ENCODE results near the gene ZNF497. TPM values are rescaled to one million over a fixed set of nuclear protein-coding genes. Genes with fewer than 3 reads are reported as not detected.

ZNF497 gene
- total and polyA plus RNA-seq, 9 of the 15 experiments (the other 6 are each of a cell fraction or from before 2014, with no cell fraction given) = 0.06 to 0.98 (median 0.44) TPM; not detected in 1

DNA sequence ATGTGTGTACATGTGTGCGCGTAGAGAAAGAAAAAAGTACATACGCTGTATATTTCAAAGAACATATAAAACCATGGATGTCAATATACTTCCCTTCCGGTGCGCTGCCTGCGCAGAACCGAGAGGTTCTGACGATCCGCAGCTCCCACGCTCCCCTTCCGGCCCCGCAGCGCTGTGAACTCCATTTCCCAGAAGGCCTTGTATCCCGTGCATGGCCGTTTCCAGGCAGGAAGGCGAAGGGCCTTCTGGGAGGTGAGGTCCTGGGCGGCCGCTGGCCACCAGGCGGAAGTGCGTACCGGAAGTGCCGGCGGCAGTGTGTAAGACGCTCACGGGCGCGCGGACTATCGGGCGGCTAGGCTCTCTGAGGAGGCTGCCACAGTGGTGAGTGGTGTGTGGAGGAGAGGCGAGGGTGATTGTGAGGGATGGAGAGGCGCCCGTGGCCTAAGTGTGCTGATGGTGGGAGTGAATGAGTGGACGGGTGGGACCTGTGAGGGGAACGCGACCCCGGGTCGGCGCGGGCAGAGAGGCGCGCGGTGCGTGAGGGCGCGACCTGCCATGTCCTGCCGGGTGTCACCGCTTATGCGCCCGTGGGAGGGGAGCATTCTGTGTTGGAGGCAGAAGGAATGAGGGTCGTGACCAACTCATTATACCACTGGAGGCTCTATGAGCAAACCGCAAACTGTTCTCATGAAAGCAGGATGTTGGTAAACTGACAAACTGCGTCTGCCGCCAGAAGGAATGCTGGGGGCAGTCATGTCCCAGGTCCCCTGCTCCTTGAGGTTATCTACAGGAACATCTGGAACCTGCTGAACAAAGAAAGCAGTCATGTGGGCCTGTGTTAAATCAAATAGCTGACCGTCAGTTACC is 57.3 kb downstream of the ZNF497 start, which contains the start of gene ERVK3-1 (continued):
- TF ChIP-seq, protein P1, sequence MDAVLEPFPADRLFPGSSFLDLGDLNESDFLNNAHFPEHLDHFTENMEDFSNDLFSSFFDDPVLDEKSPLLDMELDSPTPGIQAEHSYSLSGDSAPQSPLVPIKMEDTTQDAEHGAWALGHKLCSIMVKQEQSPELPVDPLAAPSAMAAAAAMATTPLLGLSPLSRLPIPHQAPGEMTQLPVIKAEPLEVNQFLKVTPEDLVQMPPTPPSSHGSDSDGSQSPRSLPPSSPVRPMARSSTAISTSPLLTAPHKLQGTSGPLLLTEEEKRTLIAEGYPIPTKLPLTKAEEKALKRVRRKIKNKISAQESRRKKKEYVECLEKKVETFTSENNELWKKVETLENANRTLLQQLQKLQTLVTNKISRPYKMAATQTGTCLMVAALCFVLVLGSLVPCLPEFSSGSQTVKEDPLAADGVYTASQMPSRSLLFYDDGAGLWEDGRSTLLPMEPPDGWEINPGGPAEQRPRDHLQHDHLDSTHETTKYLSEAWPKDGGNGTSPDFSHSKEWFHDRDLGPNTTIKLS (IDR thresholded peaks at IDR 0.05; ENCODE audit: borderline replicate concordance, low read depth) = peak; percentile 93
- TF ChIP-seq HCFC1 (IDR thresholded peaks at IDR 0.05; ENCODE audit: low read depth, low read length) = peak; percentile 100
- TF ChIP-seq NR2C2 (CRISPR knock-in tag; IDR thresholded peaks at IDR 0.05) = peak; percentile 82
- TF ChIP-seq NR2C2 (tag; IDR thresholded peaks at IDR 0.05) = peak; percentile 94
- TF ChIP-seq SAFB (IDR thresholded peaks at IDR 0.05; ENCODE audit: borderline replicate concordance, low read depth, low read length) = no peak
- TF ChIP-seq, protein P2, sequence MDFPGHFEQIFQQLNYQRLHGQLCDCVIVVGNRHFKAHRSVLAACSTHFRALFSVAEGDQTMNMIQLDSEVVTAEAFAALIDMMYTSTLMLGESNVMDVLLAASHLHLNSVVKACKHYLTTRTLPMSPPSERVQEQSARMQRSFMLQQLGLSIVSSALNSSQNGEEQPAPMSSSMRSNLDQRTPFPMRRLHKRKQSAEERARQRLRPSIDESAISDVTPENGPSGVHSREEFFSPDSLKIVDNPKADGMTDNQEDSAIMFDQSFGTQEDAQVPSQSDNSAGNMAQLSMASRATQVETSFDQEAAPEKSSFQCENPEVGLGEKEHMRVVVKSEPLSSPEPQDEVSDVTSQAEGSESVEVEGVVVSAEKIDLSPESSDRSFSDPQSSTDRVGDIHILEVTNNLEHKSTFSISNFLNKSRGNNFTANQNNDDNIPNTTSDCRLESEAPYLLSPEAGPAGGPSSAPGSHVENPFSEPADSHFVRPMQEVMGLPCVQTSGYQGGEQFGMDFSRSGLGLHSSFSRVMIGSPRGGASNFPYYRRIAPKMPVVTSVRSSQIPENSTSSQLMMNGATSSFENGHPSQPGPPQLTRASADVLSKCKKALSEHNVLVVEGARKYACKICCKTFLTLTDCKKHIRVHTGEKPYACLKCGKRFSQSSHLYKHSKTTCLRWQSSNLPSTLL (IDR thresholded peaks at IDR 0.05) = no peak
- TF ChIP-seq, protein P3, sequence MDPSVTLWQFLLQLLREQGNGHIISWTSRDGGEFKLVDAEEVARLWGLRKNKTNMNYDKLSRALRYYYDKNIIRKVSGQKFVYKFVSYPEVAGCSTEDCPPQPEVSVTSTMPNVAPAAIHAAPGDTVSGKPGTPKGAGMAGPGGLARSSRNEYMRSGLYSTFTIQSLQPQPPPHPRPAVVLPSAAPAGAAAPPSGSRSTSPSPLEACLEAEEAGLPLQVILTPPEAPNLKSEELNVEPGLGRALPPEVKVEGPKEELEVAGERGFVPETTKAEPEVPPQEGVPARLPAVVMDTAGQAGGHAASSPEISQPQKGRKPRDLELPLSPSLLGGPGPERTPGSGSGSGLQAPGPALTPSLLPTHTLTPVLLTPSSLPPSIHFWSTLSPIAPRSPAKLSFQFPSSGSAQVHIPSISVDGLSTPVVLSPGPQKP (CRISPR knock-in tag; IDR thresholded peaks at IDR 0.05) = no peak
- TF ChIP-seq CCAR2 (IDR thresholded peaks at IDR 0.05; ENCODE audit: low read depth, low read length) = no peak
- TF ChIP-seq, protein P4, sequence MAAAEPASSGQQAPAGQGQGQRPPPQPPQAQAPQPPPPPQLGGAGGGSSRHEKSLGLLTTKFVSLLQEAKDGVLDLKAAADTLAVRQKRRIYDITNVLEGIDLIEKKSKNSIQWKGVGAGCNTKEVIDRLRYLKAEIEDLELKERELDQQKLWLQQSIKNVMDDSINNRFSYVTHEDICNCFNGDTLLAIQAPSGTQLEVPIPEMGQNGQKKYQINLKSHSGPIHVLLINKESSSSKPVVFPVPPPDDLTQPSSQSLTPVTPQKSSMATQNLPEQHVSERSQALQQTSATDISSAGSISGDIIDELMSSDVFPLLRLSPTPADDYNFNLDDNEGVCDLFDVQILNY (CRISPR knock-in tag; IDR thresholded peaks at IDR 0.05) = peak; percentile 75; the same call in 1 of the 2 replicates
- TF ChIP-seq MED1 (CRISPR knock-in tag; IDR thresholded peaks at IDR 0.05; ENCODE audit: borderline replicate concordance) = 0 out of 2 replicates have a peak, but pooled peaks have one; percentile 34
- no peak for TF ChIP-seq HDAC8 (tag; IDR thresholded peaks at IDR 0.05)
- no peak for TF ChIP-seq ETS2 (tag; IDR thresholded peaks at IDR 0.05; ENCODE audit: borderline replicate concordance, poor library complexity, severe bottlenecking)
- TF ChIP-seq MECOM (CRISPR knock-in tag; IDR thresholded peaks at IDR 0.05) = no peak
- no peak for TF ChIP-seq SMARCC2 (IDR thresholded peaks at IDR 0.05; ENCODE audit: low read depth)
- TF ChIP-seq, protein P5, sequence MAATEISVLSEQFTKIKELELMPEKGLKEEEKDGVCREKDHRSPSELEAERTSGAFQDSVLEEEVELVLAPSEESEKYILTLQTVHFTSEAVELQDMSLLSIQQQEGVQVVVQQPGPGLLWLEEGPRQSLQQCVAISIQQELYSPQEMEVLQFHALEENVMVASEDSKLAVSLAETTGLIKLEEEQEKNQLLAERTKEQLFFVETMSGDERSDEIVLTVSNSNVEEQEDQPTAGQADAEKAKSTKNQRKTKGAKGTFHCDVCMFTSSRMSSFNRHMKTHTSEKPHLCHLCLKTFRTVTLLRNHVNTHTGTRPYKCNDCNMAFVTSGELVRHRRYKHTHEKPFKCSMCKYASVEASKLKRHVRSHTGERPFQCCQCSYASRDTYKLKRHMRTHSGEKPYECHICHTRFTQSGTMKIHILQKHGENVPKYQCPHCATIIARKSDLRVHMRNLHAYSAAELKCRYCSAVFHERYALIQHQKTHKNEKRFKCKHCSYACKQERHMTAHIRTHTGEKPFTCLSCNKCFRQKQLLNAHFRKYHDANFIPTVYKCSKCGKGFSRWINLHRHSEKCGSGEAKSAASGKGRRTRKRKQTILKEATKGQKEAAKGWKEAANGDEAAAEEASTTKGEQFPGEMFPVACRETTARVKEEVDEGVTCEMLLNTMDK (IDR thresholded peaks at IDR 0.05; ENCODE audit: borderline replicate concordance, insufficient read depth, low read depth, low read length, poor library complexity, severe bottlenecking) = no peak
- no peak for TF ChIP-seq ZNF121 (CRISPR knock-in tag; conservative IDR thresholded peaks at IDR 0.05)
- no peak for TF ChIP-seq SIRT6 (IDR thresholded peaks at IDR 0.05; ENCODE audit: low read depth, low read length)
- TF ChIP-seq TGIF2 (CRISPR knock-in tag; IDR thresholded peaks at IDR 0.05) = no peak
- no peak for TF ChIP-seq ERF (CRISPR knock-in tag; IDR thresholded peaks at IDR 0.05)
- TF ChIP-seq KDM1A (IDR thresholded peaks at IDR 0.05) = peak in 1 of 2 experiments; percentile 14; a peak in 1 of 4 replicates

Measured in K562 (cell line).